H1 (cell line): ENCODE measurements around the gene JMJD1C. TPM values are rescaled to one million over a fixed set of nuclear protein-coding genes. Genes with fewer than 3 reads are reported as not detected.

Source experiments
- CTCF ChIA-PET: fragments of 300-600 bp; sonication (Branson Sonifier 250); formaldehyde crosslinking; loops from one replicate; lab custom pipeline; 2021; ENCODE audit not compliant: partially characterized antibody; lab: Charles Lee
- POLR2A ChIA-PET: fragments of 300-600 bp; sonication (Branson Sonifier 250); formaldehyde crosslinking; loops from one replicate; lab custom pipeline; 2021; ENCODE audit warnings: inconsistent platforms; ENCODE audit not compliant: partially characterized antibody; lab: Charles Lee
- DNase-seq, 2 experiments: peaks; one replicate each; pipeline versions ENCODE4 v3.0.0 to v3.0.0-alpha.2; 2010 to 2022; ENCODE audit warnings: low spot score in 2 of 2, low read depth in 1 of 2, mixed read lengths in 1 of 2
- FAIRE-seq: peaks from 2 replicates; lab custom pipeline; 2011; peaks lifted over from hg19 to GRCh38; lab: Jason Lieb, UNC
- H2AFZ ChIP-seq: 2 replicates; pipeline ENCODE4 v1.8.1; 2012; ENCODE audit warnings: low read length, inconsistent platforms
- H2AK5ac ChIP-seq: 2 replicates; pipeline ENCODE4 v1.6.1; 2013; ENCODE audit warnings: low read depth, low read length
- H2BK120ac ChIP-seq: replicated peaks from 2 replicates; pipeline ENCODE3; 2013; ENCODE audit warnings: low read depth, low read length, inconsistent platforms
- H2BK12ac ChIP-seq: 2 replicates; pipeline ENCODE4 v1.6.1; 2013; ENCODE audit warnings: low read depth, low read length
- H2BK15ac ChIP-seq: 2 replicates; pipeline ENCODE4 v1.6.1; 2013; ENCODE audit warnings: low read length
- H2BK20ac ChIP-seq: 2 replicates; pipeline ENCODE4 v1.6.1; 2013; ENCODE audit warnings: low read length
- H2BK5ac ChIP-seq: 2 replicates; pipeline ENCODE4 v1.6.1; 2013; ENCODE audit warnings: low read depth, low read length
- H3K14ac ChIP-seq: 2 replicates; pipeline ENCODE4 v1.6.1; 2013; ENCODE audit warnings: inconsistent platforms; ENCODE audit not compliant: insufficient read length
- H3K18ac ChIP-seq: 2 replicates; pipeline ENCODE4 v1.6.1; 2013; ENCODE audit warnings: low read length; ENCODE audit errors: extremely low read depth
- H3K23ac ChIP-seq: 2 replicates; pipeline ENCODE4 v1.6.1; 2013; ENCODE audit warnings: inconsistent platforms; ENCODE audit not compliant: insufficient read length
- H3K23me2 ChIP-seq: 2 replicates; pipeline ENCODE4 v1.6.1; 2013; ENCODE audit warnings: low read depth, low read length
- H3K27ac ChIP-seq: 2 replicates; pipeline ENCODE4 v1.6.1; 2011; ENCODE audit warnings: low read depth, low read length, inconsistent platforms
- H3K27me3 ChIP-seq, 4 experiments: replicated peaks in 1 of 4; 1 replicate in 1 of 4; 2 replicates in 3 of 4; pipeline versions ENCODE4 v1.6.1 to v1.8.1; 2011 to 2013; ENCODE audit warnings: low read length in 3 of 4, mild to moderate bottlenecking in 3 of 4, inconsistent platforms in 2 of 4, mixed read lengths in 2 of 4, moderate library complexity in 1 of 4; ENCODE audit not compliant: control insufficient read depth in 3 of 4, insufficient read depth in 3 of 4; ENCODE audit errors: extremely low read depth in 1 of 4
- H3K36me3 ChIP-seq, 4 experiments: 2 replicates each; pipeline versions ENCODE4 v1.6.1 to v1.8.1; 2011 to 2013; ENCODE audit warnings: mild to moderate bottlenecking in 4 of 4, low read length in 3 of 4, moderate library complexity in 2 of 4, control low read depth in 1 of 4, inconsistent platforms in 1 of 4; ENCODE audit not compliant: insufficient read depth in 4 of 4, control insufficient read depth in 2 of 4
- H3K4ac ChIP-seq: replicated peaks from 2 replicates; pipeline ENCODE3; 2013; ENCODE audit warnings: low read length, low read depth, mixed read lengths, inconsistent platforms; ENCODE audit not compliant: insufficient read length
- H3K4me1 ChIP-seq, 4 experiments: replicated peaks in 1 of 4; 1 replicate in 1 of 4; 2 replicates in 3 of 4; pipeline versions ENCODE4 v1.6.1 to v1.8.1; 2011 to 2013; ENCODE audit warnings: low read length in 3 of 4, inconsistent platforms in 2 of 4, mixed read lengths in 1 of 4; ENCODE audit not compliant: insufficient read depth in 4 of 4, control insufficient read depth in 3 of 4
- H3K4me2 ChIP-seq, 2 experiments: 2 replicates each; pipeline versions ENCODE4 v1.6.1 to v1.8.1; 2011 to 2013; ENCODE audit warnings: low read depth in 2 of 2, low read length in 2 of 2, control low read depth in 1 of 2, inconsistent platforms in 1 of 2, mild to moderate bottlenecking in 1 of 2; ENCODE audit not compliant: insufficient read depth in 1 of 2
- H3K4me3 ChIP-seq, 4 experiments: fragments of 200-600, 300-600 bp in 1 of 4; sonication (generic), shearing (Covaris generic), sonication (Bioruptor Twin) in 1 of 4; 2 replicates each; pipeline versions ENCODE4 v1.5.1 to v1.8.1; 2011 to 2016; ENCODE audit warnings: low read length in 4 of 4, low read depth in 3 of 4, control low read depth in 2 of 4, inconsistent platforms in 2 of 4, mild to moderate bottlenecking in 2 of 4, mixed read lengths in 1 of 4, moderate library complexity in 1 of 4; ENCODE audit not compliant: insufficient read depth in 2 of 4; ENCODE audit errors: extremely low read depth in 1 of 4
- H3K56ac ChIP-seq: replicated peaks from 2 replicates; pipeline ENCODE3; 2013; ENCODE audit warnings: low read depth, mild to moderate bottlenecking, mixed read lengths, low read length, inconsistent platforms; ENCODE audit not compliant: insufficient read length
- H3K79me1 ChIP-seq: 2 replicates; pipeline ENCODE4 v1.6.1; 2013; ENCODE audit warnings: low read depth, low read length, control low read depth
- H3K79me2 ChIP-seq, 2 experiments: 2 replicates each; pipeline versions ENCODE4 v1.6.1 to v1.8.1; 2012 to 2013; ENCODE audit warnings: low read length in 2 of 2, mild to moderate bottlenecking in 2 of 2, inconsistent platforms in 1 of 2; ENCODE audit not compliant: insufficient read depth in 2 of 2, control insufficient read depth in 1 of 2
- H3K9ac ChIP-seq, 4 experiments: replicated peaks in 1 of 4; 1 replicate in 1 of 4; 2 replicates in 3 of 4; pipeline versions ENCODE4 v1.6.1 to v1.8.1; 2011 to 2013; ENCODE audit warnings: low read depth in 3 of 4, low read length in 3 of 4, control low read depth in 2 of 4, mild to moderate bottlenecking in 2 of 4, moderate library complexity in 2 of 4, inconsistent platforms in 1 of 4; ENCODE audit errors: extremely low read depth in 1 of 4
- H3K9me3 ChIP-seq, 2 experiments: 2 replicates each; pipeline versions ENCODE4 v1.6.1 to v1.8.1; 2012 to 2013; ENCODE audit warnings: mild to moderate bottlenecking in 2 of 2, moderate library complexity in 2 of 2, control low read depth in 1 of 2, inconsistent platforms in 1 of 2, low read depth in 1 of 2, low read length in 1 of 2, mixed read lengths in 1 of 2; ENCODE audit not compliant: insufficient read depth in 2 of 2
- H4K20me1 ChIP-seq, 2 experiments: replicated peaks in 1 of 2; 2 replicates each; pipeline versions ENCODE3 to v1.8.1; 2011 to 2013; ENCODE audit warnings: inconsistent platforms in 2 of 2, low read length in 2 of 2, mild to moderate bottlenecking in 1 of 2; ENCODE audit not compliant: insufficient read depth in 2 of 2, control insufficient read depth in 1 of 2
- H4K5ac ChIP-seq: 2 replicates; pipeline ENCODE4 v1.6.1; 2013; ENCODE audit warnings: low read length, low read depth, mixed read lengths, inconsistent platforms; ENCODE audit not compliant: insufficient read length
- H4K8ac ChIP-seq: 2 replicates; pipeline ENCODE4 v1.8.0; 2013; ENCODE audit warnings: mild to moderate bottlenecking, moderate library complexity, low read length, inconsistent platforms; ENCODE audit not compliant: insufficient read depth; ENCODE audit errors: extremely low read depth
- H4K91ac ChIP-seq: replicated peaks from 2 replicates; pipeline ENCODE3; 2013; ENCODE audit warnings: low read length, mixed read lengths, inconsistent platforms; ENCODE audit not compliant: insufficient read length
- CBX8 ChIP-seq: fragments of 300-800, 300-1000 bp; sonication (generic); IDR thresholded peaks from 2 replicates; pipeline ENCODE4 v1.7.1; 2016; ENCODE audit warnings: low read depth, low read length, borderline replicate concordance
- CEBPB ChIP-seq: IDR thresholded peaks from 2 replicates; pipeline ENCODE4 v1.6.1; 2012; ENCODE audit warnings: low read depth, low read length
- CHD2 ChIP-seq: IDR thresholded peaks from 2 replicates; pipeline ENCODE4 v1.6.1; 2012; ENCODE audit warnings: low read length, improper control_type of control experiment
- GABPA ChIP-seq: IDR thresholded peaks from 2 replicates; pipeline ENCODE4 v1.6.1; 2011; ENCODE audit warnings: mild to moderate bottlenecking, low read length, moderate library complexity, borderline replicate concordance; ENCODE audit not compliant: insufficient read depth
- NANOG ChIP-seq: IDR thresholded peaks from 2 replicates; pipeline ENCODE4 v1.6.1; 2011; ENCODE audit warnings: low read length, low read depth, mild to moderate bottlenecking, inconsistent platforms; ENCODE audit not compliant: insufficient read depth, poor library complexity, severe bottlenecking
- NRF1 ChIP-seq: IDR thresholded peaks from 2 replicates; pipeline ENCODE4 v1.6.1; 2011; ENCODE audit warnings: mild to moderate bottlenecking, low read depth, low read length, improper control_type of control experiment
- POLR2AphosphoS5 ChIP-seq: IDR thresholded peaks from 2 replicates; pipeline ENCODE4 v1.6.1; 2011; ENCODE audit warnings: low read depth, low read length
- POU5F1 ChIP-seq: IDR thresholded peaks from 2 replicates; pipeline ENCODE4 v1.6.1; 2011; ENCODE audit warnings: low read depth, mild to moderate bottlenecking, low read length, moderate library complexity
- RFX5 ChIP-seq: IDR thresholded peaks from 2 replicates; pipeline ENCODE4 v1.6.1; 2011; ENCODE audit warnings: low read depth, low read length, improper control_type of control experiment, borderline replicate concordance
- TAF1 ChIP-seq: IDR thresholded peaks from 2 replicates; pipeline ENCODE4 v1.6.1; 2011; ENCODE audit warnings: mild to moderate bottlenecking, low read depth, low read length
- WGBS, 2 experiments: shearing (Covaris generic) in 1 of 2; methylation state at CpG; one replicate each; pipeline versions ENCODE4 v1.1.6 to v1.1.7; 2013 to 2015; ENCODE audit warnings: low lambda C conversion rate in 2 of 2, mixed read lengths in 2 of 2, inconsistent platforms in 1 of 2, low coverage in 1 of 2, missing lambda C conversion rate in 1 of 2; ENCODE audit not compliant: insufficient replicate concordance in 2 of 2, insufficient coverage in 1 of 2, insufficient read length in 1 of 2; ENCODE audit errors: extremely low coverage in 1 of 2, missing lambda C conversion rate in 1 of 2; 5-methylcytosine and 5-hydroxymethylcytosine counted together
- polyA plus RNA-seq, 7 experiments: library from polyadenylated mRNA; depleted of rRNA in 3 of 7; stranded (reverse) in 5 of 7; unstranded in 2 of 7; fragments of >200 nt in 5 of 7; fragments of 200-250 nt in 2 of 7; gene quantifications; 1 replicate in 5 of 7; 2 replicates in 1 of 7; 4 replicates in 1 of 7; pipeline versions ENCODE4 v1.2.1 to v1.2.3, GENCODE V29; 2011 to 2013; ENCODE audit warnings: missing spikeins in 2 of 7, mixed read lengths in 2 of 7
- total RNA-seq: library from RNA; stranded (reverse); fragmentation: NEBNext Ultra II Directional; extraction: Animal tissue kit (Norgen Biotek cat#: 25700); gene quantifications from 2 replicates; pipeline ENCODE4 v1.2.1, GENCODE V29; 2021

Gene JMJD1C
- total and polyA plus RNA-seq, 2 of the 8 experiments (the other 6 are each of a cell fraction or from before 2014, with no cell fraction given) = 54.5 to 210 TPM

DNA sequence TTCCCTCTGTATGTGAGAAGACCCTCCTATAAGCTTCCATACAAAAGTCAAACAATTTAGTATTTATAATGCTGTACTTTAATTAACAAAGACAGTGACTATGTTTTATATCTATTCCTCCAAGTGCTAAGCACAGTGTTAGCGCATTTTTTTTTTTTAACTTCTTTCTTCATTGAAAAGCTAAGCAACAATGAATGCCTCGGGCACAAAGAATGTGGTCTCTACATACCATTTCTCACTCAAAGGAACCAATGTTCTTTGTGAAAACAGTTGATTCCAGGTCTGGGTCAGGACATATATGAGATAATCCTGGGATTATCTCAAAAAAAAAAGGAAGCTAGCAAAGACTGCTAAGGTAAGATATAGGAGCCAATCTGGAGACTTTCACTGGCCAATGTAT, 29.2 kb upstream of the JMJD1C start:
- no peak overlapping the region for H2BK12ac ChIP-seq
- no peak overlapping the region for H3K4me3 ChIP-seq
- H4K8ac ChIP-seq = no peak overlapping the region
- WGBS, 2 experiments = 77% methylated on average over 2 of the region's 2 CpGs; no CpG with 5 or more reads in 1 of the 2 experiments
- no peaks in the 10 kb centered on the region for H3K23me2 ChIP-seq
- H3K79me2 ChIP-seq = peaks cover 0 to 76% of the 10 kb centered on the region in 2 experiments; a peak in 2 of 4 replicates
- H2BK15ac ChIP-seq = no peak overlapping the region
- H3K14ac ChIP-seq = no peak overlapping the region
- H3K36me3 ChIP-seq = peaks cover 0 to 5% (median 0%) of the 10 kb centered on the region in 4 experiments; a peak in 2 of 8 replicates
- TF ChIP-seq GABPA (no peak), POLR2AphosphoS5 (no peak), POU5F1 (no peak), CEBPB (no peak), NANOG (no peak), CBX8 (no peak), NRF1 (no peak), CHD2 (no peak), TAF1 (no peak), RFX5 (no peak)
- H3K18ac ChIP-seq = no peak overlapping the region
- no peak overlapping the region for H4K5ac ChIP-seq
- H3K23ac ChIP-seq = no peak overlapping the region
- H3K56ac ChIP-seq = no peak overlapping the region
- H4K91ac ChIP-seq = no peak overlapping the region
- no peak overlapping the region for H2AFZ ChIP-seq
- no peak overlapping the region for H2AK5ac ChIP-seq
- CTCF ChIA-PET = interaction anchor here (1.0 kb wide), 2 partner anchors 126 to 134 kb away, joined by 3 read pairs; no protein-coding TSS in a partner anchor
- peaks cover 5 to 6% of the 10 kb centered on the region in 2 experiments; a peak in 3 of 4 replicates for H3K9me3 ChIP-seq
- H3K27ac ChIP-seq = no peak overlapping the region
- no peaks in the 10 kb centered on the region; the same call in 1 of the 2 replicates for H3K79me1 ChIP-seq
- no peak for DNase-seq
- no peaks in the 10 kb centered on the region for H3K27me3 ChIP-seq
- peaks cover 0 to 5% (median 0%) of the 10 kb centered on the region in 4 experiments; a peak in 1 of 7 replicates for H3K4me1 ChIP-seq
- no peak overlapping the region for H3K4me2 ChIP-seq
- no peak overlapping the region for H3K9ac ChIP-seq
- H4K20me1 ChIP-seq = peaks cover 0 to 1% of the 10 kb centered on the region in 2 experiments
- H2BK5ac ChIP-seq = no peak overlapping the region
- FAIRE-seq = no peak
- H2BK20ac ChIP-seq = no peak overlapping the region
- H2BK120ac ChIP-seq = no peak overlapping the region
- H3K4ac ChIP-seq = no peak overlapping the region
- POLR2A ChIA-PET = interaction anchor here (0.6 to 2.3 kb wide), 2 partner anchors 16 to 77 kb away, joined by 4 to 5 read pairs; no protein-coding TSS in a partner anchor
